Liver (tissue), 9 donors: Measurements from ENCODE around the gene TTLL4. TPM values are rescaled to one million over a fixed set of nuclear protein-coding genes. Genes with fewer than 3 reads are reported as not detected.

Experiments used
- DNase-seq: peaks from one replicate; pipeline ENCODE4 v3.0.0-alpha.2; 2017; ENCODE audit warnings: low spot score
- H3K27ac ChIP-seq, 2 donors: one replicate each; pipeline ENCODE4 v1.7.0; 2013; ENCODE audit warnings: inconsistent platforms in 2 of 2, low read length in 2 of 2, control low read depth in 1 of 2, low read depth in 1 of 2, mild to moderate bottlenecking in 1 of 2
- H3K27me3 ChIP-seq, 4 donors: one replicate each; pipeline versions ENCODE4 v1.6.1 to v1.7.0; 2013; ENCODE audit warnings: low read length in 3 of 4, inconsistent platforms in 1 of 4, mild to moderate bottlenecking in 1 of 4, moderate library complexity in 1 of 4; ENCODE audit not compliant: control insufficient read depth in 4 of 4, insufficient read depth in 4 of 4
- H3K36me3 ChIP-seq, 4 donors: one replicate each; pipeline versions ENCODE4 v1.6.1 to v1.7.0; 2013; ENCODE audit warnings: low read length in 3 of 4, mild to moderate bottlenecking in 3 of 4, low read depth in 1 of 4, moderate library complexity in 1 of 4; ENCODE audit not compliant: control insufficient read depth in 4 of 4, insufficient read depth in 3 of 4
- H3K4me1 ChIP-seq, 4 donors: one replicate each; pipeline versions ENCODE4 v1.6.1 to v1.7.0; 2013; ENCODE audit warnings: low read length in 3 of 4, mild to moderate bottlenecking in 3 of 4, moderate library complexity in 1 of 4; ENCODE audit not compliant: control insufficient read depth in 4 of 4, insufficient read depth in 4 of 4
- H3K4me3 ChIP-seq, 3 donors: one replicate each; pipeline versions ENCODE4 v1.6.1 to v1.7.0; 2013; ENCODE audit warnings: low read length in 3 of 3, control low read depth in 1 of 3, low read depth in 1 of 3, mild to moderate bottlenecking in 1 of 3
- H3K9ac ChIP-seq, 2 donors: one replicate each; pipeline ENCODE4 v1.7.0; 2013; ENCODE audit warnings: low read length in 2 of 2, mild to moderate bottlenecking in 2 of 2, moderate library complexity in 2 of 2, control low read depth in 1 of 2, low read depth in 1 of 2
- H3K9me3 ChIP-seq, 4 donors: one replicate each; pipeline versions ENCODE4 v1.6.1 to v1.7.0; 2013; ENCODE audit warnings: low read length in 3 of 4; ENCODE audit not compliant: control insufficient read depth in 4 of 4
- EGR1 ChIP-seq, 2 donors: IDR thresholded peaks; 2 replicates each; pipeline ENCODE4 v1.6.1; 2016 to 2018; ENCODE audit warnings: antibody characterized with exemption in 2 of 2, low read depth in 2 of 2
- FOXA1 ChIP-seq: IDR thresholded peaks from 2 replicates; pipeline ENCODE4 v1.6.1; 2016; ENCODE audit warnings: antibody characterized with exemption
- FOXA2 ChIP-seq: IDR thresholded peaks from 2 replicates; pipeline ENCODE4 v1.6.1; 2016; ENCODE audit warnings: antibody characterized with exemption
- GABPA ChIP-seq, 2 donors: IDR thresholded peaks in 1 of 2; conservative IDR thresholded peaks in 1 of 2; 2 replicates each; pipeline ENCODE4 v1.6.1; 2016; ENCODE audit warnings: antibody characterized with exemption in 2 of 2, mild to moderate bottlenecking in 1 of 2, moderate library complexity in 1 of 2
- HNF4A ChIP-seq, 2 donors: conservative IDR thresholded peaks; 2 replicates each; pipeline ENCODE4 v1.6.1; 2016; ENCODE audit warnings: antibody characterized with exemption in 2 of 2, mild to moderate bottlenecking in 2 of 2
- HNF4G ChIP-seq: IDR thresholded peaks from 2 replicates; pipeline ENCODE4 v1.6.1; 2016; ENCODE audit warnings: antibody characterized with exemption
- JUND ChIP-seq, 2 donors: IDR thresholded peaks; 2 replicates each; pipeline ENCODE4 v1.6.1; 2016; ENCODE audit warnings: antibody characterized with exemption in 2 of 2
- NR2F2 ChIP-seq: IDR thresholded peaks from 2 replicates; pipeline ENCODE4 v1.6.1; 2016; ENCODE audit warnings: antibody characterized with exemption
- RAD21 ChIP-seq, 2 donors: IDR thresholded peaks; 2 replicates each; pipeline ENCODE4 v1.6.1; 2016; ENCODE audit warnings: antibody characterized with exemption in 2 of 2, mild to moderate bottlenecking in 2 of 2
- RXRA ChIP-seq, 2 donors: IDR thresholded peaks; 2 replicates each; pipeline ENCODE4 v1.6.1; 2017 to 2018; ENCODE audit warnings: antibody characterized with exemption in 2 of 2, mild to moderate bottlenecking in 1 of 2
- SP1 ChIP-seq: IDR thresholded peaks from 2 replicates; pipeline ENCODE4 v1.6.1; 2018; ENCODE audit warnings: antibody characterized with exemption, mild to moderate bottlenecking
- TAF1 ChIP-seq: conservative IDR thresholded peaks from 2 replicates; pipeline ENCODE4 v1.6.1; 2016; ENCODE audit warnings: antibody characterized with exemption, mild to moderate bottlenecking
- YY1 ChIP-seq: IDR thresholded peaks from 2 replicates; pipeline ENCODE4 v1.6.1; 2016; ENCODE audit warnings: antibody characterized with exemption, mild to moderate bottlenecking
- WGBS: extraction: QIAGEN DNeasy Blood & Tissue Kit; methylation state at CpG from one replicate; pipeline ENCODE4 v1.1.7; 2013; 5-methylcytosine and 5-hydroxymethylcytosine counted together
- polyA plus RNA-seq, 2 donors: library from polyadenylated mRNA; stranded (reverse) in 1 of 2; unstranded in 1 of 2; fragments of 200-250 nt in 1 of 2; fragments of >200 nt in 1 of 2; fragmentation: Nextera tagmentation in 1 of 2; extraction: Ambion mirVana in 1 of 2; gene quantifications; one replicate each; pipeline versions ENCODE4 v1.2.1 to v1.2.3, GENCODE V29; 2013 to 2015
- total RNA-seq, 2 donors: library from RNA; depleted of rRNA; stranded (reverse); fragments of >200 nt; gene quantifications; one replicate each; pipeline ENCODE4 v1.2.3, GENCODE V29; 2014
- TF ChIP-seq, protein P1 (sequence below): IDR thresholded peaks from 2 replicates; pipeline ENCODE4 v1.6.1; 2016; ENCODE audit warnings: antibody characterized with exemption, mild to moderate bottlenecking
- TF ChIP-seq, protein P2 (sequence below): IDR thresholded peaks from 2 replicates; pipeline ENCODE4 v1.6.1; 2016; ENCODE audit warnings: antibody characterized with exemption
- TF ChIP-seq, protein P3 (sequence below): fragments of 150-350 bp; IDR thresholded peaks from 2 replicates; pipeline ENCODE4 v1.5.1; 2017; ENCODE audit warnings: improper control_type of control experiment, low read depth, low read length; ENCODE audit not compliant: missing input control
- TF ChIP-seq, protein P4 (sequence below): IDR thresholded peaks from 2 replicates; pipeline ENCODE4 v1.6.1; 2016; ENCODE audit warnings: antibody characterized with exemption
- TF ChIP-seq, protein P5 (sequence below): IDR thresholded peaks from 2 replicates; pipeline ENCODE4 v1.6.1; 2016; ENCODE audit warnings: antibody characterized with exemption
- donor health status: healthy.
- donor health status: healthy.
- donor health status: healthy.
- donor health status: healthy.
- donor health status: healthy.

Gene TTLL4
- total and polyA plus RNA-seq, 4 donors, result 5.7 to 14.0 (median 6.6) TPM

DNA sequence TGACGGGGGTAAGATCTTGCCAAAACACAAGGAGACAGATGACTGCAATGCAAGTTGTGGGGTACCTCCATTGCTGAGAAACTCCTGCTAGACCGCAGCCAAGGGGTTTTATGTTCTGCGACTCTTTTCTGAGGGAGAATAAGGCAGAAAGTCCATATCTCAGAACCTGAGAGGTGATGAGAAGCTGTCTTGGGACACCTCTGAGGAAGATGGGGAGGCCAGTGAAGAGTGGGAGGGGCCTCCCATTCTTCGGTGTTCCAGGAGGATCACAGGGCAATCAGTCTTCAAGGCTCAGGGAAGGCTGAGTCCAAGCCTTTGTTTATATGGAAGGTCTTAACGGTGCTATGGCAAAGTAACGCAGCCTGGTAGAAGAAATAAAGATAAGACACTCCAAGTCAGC is 89.4 kb downstream of the TTLL4 start:
- no peak overlapping the region for H3K4me3 ChIP-seq
- H3K36me3 ChIP-seq, result peaks cover 0 to 4% (median 1%) of the 10 kb centered on the region in 4 donors
- H3K9ac ChIP-seq, result no peak overlapping the region
- no peak overlapping the region for H3K27ac ChIP-seq
- no peaks in the 10 kb centered on the region for H3K9me3 ChIP-seq
- 79% methylated on average over 6 of the region's 6 CpGs for WGBS
- TF ChIP-seq FOXA2 (no peak), SP1 (no peak), FOXA1 (no peak), YY1 (no peak), GABPA (IDR thresholded peaks at IDR 0.05 in 1 of 2, conservative IDR thresholded peaks at IDR 0.05 in 1 of 2) (no peak)
- TF ChIP-seq, protein P1, sequence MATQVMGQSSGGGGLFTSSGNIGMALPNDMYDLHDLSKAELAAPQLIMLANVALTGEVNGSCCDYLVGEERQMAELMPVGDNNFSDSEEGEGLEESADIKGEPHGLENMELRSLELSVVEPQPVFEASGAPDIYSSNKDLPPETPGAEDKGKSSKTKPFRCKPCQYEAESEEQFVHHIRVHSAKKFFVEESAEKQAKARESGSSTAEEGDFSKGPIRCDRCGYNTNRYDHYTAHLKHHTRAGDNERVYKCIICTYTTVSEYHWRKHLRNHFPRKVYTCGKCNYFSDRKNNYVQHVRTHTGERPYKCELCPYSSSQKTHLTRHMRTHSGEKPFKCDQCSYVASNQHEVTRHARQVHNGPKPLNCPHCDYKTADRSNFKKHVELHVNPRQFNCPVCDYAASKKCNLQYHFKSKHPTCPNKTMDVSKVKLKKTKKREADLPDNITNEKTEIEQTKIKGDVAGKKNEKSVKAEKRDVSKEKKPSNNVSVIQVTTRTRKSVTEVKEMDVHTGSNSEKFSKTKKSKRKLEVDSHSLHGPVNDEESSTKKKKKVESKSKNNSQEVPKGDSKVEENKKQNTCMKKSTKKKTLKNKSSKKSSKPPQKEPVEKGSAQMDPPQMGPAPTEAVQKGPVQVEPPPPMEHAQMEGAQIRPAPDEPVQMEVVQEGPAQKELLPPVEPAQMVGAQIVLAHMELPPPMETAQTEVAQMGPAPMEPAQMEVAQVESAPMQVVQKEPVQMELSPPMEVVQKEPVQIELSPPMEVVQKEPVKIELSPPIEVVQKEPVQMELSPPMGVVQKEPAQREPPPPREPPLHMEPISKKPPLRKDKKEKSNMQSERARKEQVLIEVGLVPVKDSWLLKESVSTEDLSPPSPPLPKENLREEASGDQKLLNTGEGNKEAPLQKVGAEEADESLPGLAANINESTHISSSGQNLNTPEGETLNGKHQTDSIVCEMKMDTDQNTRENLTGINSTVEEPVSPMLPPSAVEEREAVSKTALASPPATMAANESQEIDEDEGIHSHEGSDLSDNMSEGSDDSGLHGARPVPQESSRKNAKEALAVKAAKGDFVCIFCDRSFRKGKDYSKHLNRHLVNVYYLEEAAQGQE, result no peak
- no peak for DNase-seq
- no peaks in the 10 kb centered on the region for H3K27me3 ChIP-seq
- H3K4me1 ChIP-seq, result peaks cover 0 to 6% (median 2%) of the 10 kb centered on the region in 4 donors

DNA sequence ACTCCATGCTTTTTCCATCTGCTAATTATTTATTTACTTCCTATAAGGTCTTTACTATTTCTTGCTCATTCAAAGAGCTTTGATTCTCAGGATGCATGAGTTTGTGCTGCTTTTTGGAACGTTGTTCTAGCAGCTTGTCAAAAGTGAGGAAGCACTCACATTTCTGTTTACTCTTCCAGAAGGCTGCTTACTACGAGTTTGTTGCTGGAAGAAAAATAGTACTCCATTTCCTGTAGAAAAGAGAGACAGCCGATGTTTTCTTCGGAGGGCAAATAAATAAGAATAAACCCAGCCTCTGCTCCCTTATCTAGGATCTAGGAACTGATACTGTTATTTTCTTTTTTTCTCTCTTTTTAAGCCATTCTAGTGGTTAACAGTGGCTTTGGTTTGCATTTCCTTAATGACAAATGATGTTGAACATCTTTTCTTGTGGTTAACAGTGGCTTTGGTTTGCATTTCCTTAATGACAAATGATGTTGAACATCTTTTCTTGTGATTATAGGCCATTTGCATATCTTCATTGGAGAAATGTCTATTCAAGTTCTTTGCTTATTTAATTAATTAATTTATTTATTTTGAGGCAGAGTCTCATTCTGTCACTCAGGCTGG is 91.9 kb downstream of the TTLL4 start:
- Histone ChIP-seq H3K36me3 (peaks cover 0 to 4% (median 0%) of the 10 kb centered on the region in 4 donors), H3K4me1 (peaks cover 0 to 6% (median 4%) of the 10 kb centered on the region in 4 donors), H3K27me3 (no peaks in the 10 kb centered on the region), H3K9me3 (no peaks in the 10 kb centered on the region), H3K9ac (no peak overlapping the region), H3K27ac (no peak overlapping the region), H3K4me3 (no peak overlapping the region)
- WGBS, result 39% methylated on average over 4 of the region's 4 CpGs
- TF ChIP-seq, protein P2, sequence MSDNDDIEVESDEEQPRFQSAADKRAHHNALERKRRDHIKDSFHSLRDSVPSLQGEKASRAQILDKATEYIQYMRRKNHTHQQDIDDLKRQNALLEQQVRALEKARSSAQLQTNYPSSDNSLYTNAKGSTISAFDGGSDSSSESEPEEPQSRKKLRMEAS, result no peak
- TF ChIP-seq, protein P3, sequence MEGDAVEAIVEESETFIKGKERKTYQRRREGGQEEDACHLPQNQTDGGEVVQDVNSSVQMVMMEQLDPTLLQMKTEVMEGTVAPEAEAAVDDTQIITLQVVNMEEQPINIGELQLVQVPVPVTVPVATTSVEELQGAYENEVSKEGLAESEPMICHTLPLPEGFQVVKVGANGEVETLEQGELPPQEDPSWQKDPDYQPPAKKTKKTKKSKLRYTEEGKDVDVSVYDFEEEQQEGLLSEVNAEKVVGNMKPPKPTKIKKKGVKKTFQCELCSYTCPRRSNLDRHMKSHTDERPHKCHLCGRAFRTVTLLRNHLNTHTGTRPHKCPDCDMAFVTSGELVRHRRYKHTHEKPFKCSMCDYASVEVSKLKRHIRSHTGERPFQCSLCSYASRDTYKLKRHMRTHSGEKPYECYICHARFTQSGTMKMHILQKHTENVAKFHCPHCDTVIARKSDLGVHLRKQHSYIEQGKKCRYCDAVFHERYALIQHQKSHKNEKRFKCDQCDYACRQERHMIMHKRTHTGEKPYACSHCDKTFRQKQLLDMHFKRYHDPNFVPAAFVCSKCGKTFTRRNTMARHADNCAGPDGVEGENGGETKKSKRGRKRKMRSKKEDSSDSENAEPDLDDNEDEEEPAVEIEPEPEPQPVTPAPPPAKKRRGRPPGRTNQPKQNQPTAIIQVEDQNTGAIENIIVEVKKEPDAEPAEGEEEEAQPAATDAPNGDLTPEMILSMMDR, result no peak
- TF ChIP-seq JUND (IDR thresholded peaks at IDR 0.05), result no peak
- TF ChIP-seq TAF1, result no peak
- TF ChIP-seq RXRA (IDR thresholded peaks at IDR 0.05), result no peak
- TF ChIP-seq HNF4A (conservative IDR thresholded peaks at IDR 0.05), result no peak
- TF ChIP-seq FOXA2, result no peak
- TF ChIP-seq, protein P4, sequence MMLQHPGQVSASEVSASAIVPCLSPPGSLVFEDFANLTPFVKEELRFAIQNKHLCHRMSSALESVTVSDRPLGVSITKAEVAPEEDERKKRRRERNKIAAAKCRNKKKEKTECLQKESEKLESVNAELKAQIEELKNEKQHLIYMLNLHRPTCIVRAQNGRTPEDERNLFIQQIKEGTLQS, result no peak
- TF ChIP-seq, protein P5, sequence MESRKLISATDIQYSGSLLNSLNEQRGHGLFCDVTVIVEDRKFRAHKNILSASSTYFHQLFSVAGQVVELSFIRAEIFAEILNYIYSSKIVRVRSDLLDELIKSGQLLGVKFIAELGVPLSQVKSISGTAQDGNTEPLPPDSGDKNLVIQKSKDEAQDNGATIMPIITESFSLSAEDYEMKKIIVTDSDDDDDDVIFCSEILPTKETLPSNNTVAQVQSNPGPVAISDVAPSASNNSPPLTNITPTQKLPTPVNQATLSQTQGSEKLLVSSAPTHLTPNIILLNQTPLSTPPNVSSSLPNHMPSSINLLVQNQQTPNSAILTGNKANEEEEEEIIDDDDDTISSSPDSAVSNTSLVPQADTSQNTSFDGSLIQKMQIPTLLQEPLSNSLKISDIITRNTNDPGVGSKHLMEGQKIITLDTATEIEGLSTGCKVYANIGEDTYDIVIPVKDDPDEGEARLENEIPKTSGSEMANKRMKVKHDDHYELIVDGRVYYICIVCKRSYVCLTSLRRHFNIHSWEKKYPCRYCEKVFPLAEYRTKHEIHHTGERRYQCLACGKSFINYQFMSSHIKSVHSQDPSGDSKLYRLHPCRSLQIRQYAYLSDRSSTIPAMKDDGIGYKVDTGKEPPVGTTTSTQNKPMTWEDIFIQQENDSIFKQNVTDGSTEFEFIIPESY, result no peak
- TF ChIP-seq RAD21 (IDR thresholded peaks at IDR 0.05), result no peak
- no peak for TF ChIP-seq HNF4G
- TF ChIP-seq FOXA1, result no peak
- TF ChIP-seq YY1, result no peak
- TF ChIP-seq EGR1 (IDR thresholded peaks at IDR 0.05; ENCODE audit: low read depth in 2 of 2), result no peak
- TF ChIP-seq NR2F2, result no peak
- TF ChIP-seq GABPA (IDR thresholded peaks at IDR 0.05 in 1 of 2, conservative IDR thresholded peaks at IDR 0.05 in 1 of 2), result no peak
- DNase-seq, result no peak
